H9 (cell line): ENCODE data around the gene SPAG6. TPM values are rescaled to one million over a fixed set of nuclear protein-coding genes. Genes with fewer than 3 reads are reported as not detected.

Experiments used
- DNase-seq: peaks from one replicate; pipeline ENCODE4 v3.0.0-alpha.2; 2017
- H2AFZ ChIP-seq: one replicate; pipeline ENCODE4 v1.6.1; 2013; ENCODE audit warnings: mild to moderate bottlenecking, low read length, control low read depth, moderate library complexity
- H2AK5ac ChIP-seq: 2 replicates; pipeline ENCODE4 v1.6.1; 2013; ENCODE audit warnings: low read length, control low read depth, mixed read lengths; ENCODE audit not compliant: insufficient read length
- H2BK120ac ChIP-seq: one replicate; pipeline ENCODE4 v1.6.1; 2013; ENCODE audit warnings: low read depth, mild to moderate bottlenecking, low read length, control low read depth, inconsistent platforms; ENCODE audit not compliant: poor library complexity, severe bottlenecking
- H2BK12ac ChIP-seq: 2 replicates; pipeline ENCODE4 v1.6.1; 2013; ENCODE audit warnings: low read length, control low read depth, mixed read lengths, low read depth; ENCODE audit not compliant: insufficient read length
- H2BK15ac ChIP-seq: 2 replicates; pipeline ENCODE4 v1.6.1; 2013; ENCODE audit warnings: low read depth, low read length, control low read depth
- H2BK20ac ChIP-seq: one replicate; pipeline ENCODE4 v1.6.1; 2013; ENCODE audit warnings: low read depth, mild to moderate bottlenecking, low read length, control low read depth, inconsistent platforms; ENCODE audit not compliant: poor library complexity, severe bottlenecking
- H2BK5ac ChIP-seq: 2 replicates; pipeline ENCODE4 v1.6.1; 2013; ENCODE audit warnings: low read length, control low read depth, mixed read lengths; ENCODE audit not compliant: insufficient read length
- H3K14ac ChIP-seq: 2 replicates; pipeline ENCODE4 v1.6.1; 2013; ENCODE audit warnings: low read length, control low read depth; ENCODE audit not compliant: insufficient read depth
- H3K18ac ChIP-seq: 2 replicates; pipeline ENCODE4 v1.6.1; 2013; ENCODE audit warnings: low read depth, mild to moderate bottlenecking, mixed read lengths, low read length, control low read depth; ENCODE audit not compliant: insufficient read length
- H3K23ac ChIP-seq: 2 replicates; pipeline ENCODE4 v1.6.1; 2013; ENCODE audit warnings: low read length, control low read depth, mixed read lengths, low read depth; ENCODE audit not compliant: insufficient read length
- H3K23me2 ChIP-seq: 2 replicates; pipeline ENCODE4 v1.6.1; 2013; ENCODE audit warnings: low read depth, mild to moderate bottlenecking, mixed read lengths, low read length, control low read depth; ENCODE audit not compliant: insufficient read length, poor library complexity, severe bottlenecking
- H3K27ac ChIP-seq: 2 replicates; pipeline ENCODE4 v1.5.1; 2013; ENCODE audit warnings: low read length, control low read depth, mixed read lengths, low read depth; ENCODE audit not compliant: insufficient read length
- H3K27me3 ChIP-seq: 2 replicates; pipeline ENCODE4 v1.6.1; 2013; ENCODE audit warnings: low read length, control low read depth, inconsistent platforms; ENCODE audit not compliant: insufficient read depth
- H3K4ac ChIP-seq: 2 replicates; pipeline ENCODE4 v1.6.1; 2013; ENCODE audit warnings: low read depth, mild to moderate bottlenecking, control low read depth, inconsistent platforms, low read length, moderate library complexity
- H3K4me1 ChIP-seq: 2 replicates; pipeline ENCODE4 v1.6.1; 2013; ENCODE audit warnings: low read length, control low read depth, inconsistent platforms; ENCODE audit not compliant: insufficient read depth
- H3K4me2 ChIP-seq: 2 replicates; pipeline ENCODE4 v1.6.1; 2013; ENCODE audit warnings: low read length, control low read depth, mixed read lengths; ENCODE audit not compliant: insufficient read length, insufficient read depth
- H3K56ac ChIP-seq: 2 replicates; pipeline ENCODE4 v1.6.1; 2013; ENCODE audit warnings: low read depth, mild to moderate bottlenecking, mixed read lengths, low read length, control low read depth; ENCODE audit not compliant: insufficient read length
- H3K79me1 ChIP-seq: 2 replicates; pipeline ENCODE4 v1.6.1; 2013; ENCODE audit warnings: low read depth, mild to moderate bottlenecking, moderate library complexity, low read length, control low read depth, inconsistent platforms; ENCODE audit not compliant: insufficient read depth, poor library complexity, severe bottlenecking
- H3K79me2 ChIP-seq: 2 replicates; pipeline ENCODE4 v1.6.1; 2013; ENCODE audit warnings: low read length, control low read depth, inconsistent platforms; ENCODE audit not compliant: insufficient read depth
- H3K9ac ChIP-seq: 2 replicates; pipeline ENCODE4 v1.6.1; 2013; ENCODE audit warnings: low read length, control low read depth, mixed read lengths; ENCODE audit not compliant: insufficient read length; ENCODE audit errors: extremely low read depth
- H3K9me3 ChIP-seq: one replicate; pipeline ENCODE4 v1.6.1; 2013; ENCODE audit warnings: low read depth, low read length, inconsistent platforms; ENCODE audit not compliant: control insufficient read depth
- H3T11ph ChIP-seq: one replicate; pipeline ENCODE4 v1.6.1; 2013; ENCODE audit warnings: mild to moderate bottlenecking, low read length, control low read depth, inconsistent platforms
- H4K20me1 ChIP-seq: one replicate; pipeline ENCODE4 v1.6.1; 2013; ENCODE audit not compliant: control insufficient read depth, insufficient read length, insufficient read depth
- H4K5ac ChIP-seq: 2 replicates; pipeline ENCODE4 v1.6.1; 2013; ENCODE audit warnings: low read depth, mild to moderate bottlenecking, mixed read lengths, low read length, control low read depth; ENCODE audit not compliant: insufficient read length
- H4K8ac ChIP-seq: replicated peaks from 2 replicates; pipeline ENCODE4 v1.6.1; 2013; ENCODE audit warnings: low read length, control low read depth, mixed read lengths, low read depth; ENCODE audit not compliant: insufficient read length
- H4K91ac ChIP-seq: 2 replicates; pipeline ENCODE4 v1.6.1; 2013; ENCODE audit warnings: low read depth, mild to moderate bottlenecking, moderate library complexity, mixed read lengths, low read length, control low read depth; ENCODE audit not compliant: insufficient read length
- H3K27ac Mint-ChIP-seq, 3 experiments: 2 replicates in 2 of 3; 3 replicates in 1 of 3; pipeline ENCODE4 v1.8.0; 2020 to 2021; ENCODE audit warnings: mixed read lengths in 3 of 3, mild to moderate bottlenecking in 1 of 3, moderate library complexity in 1 of 3
- H3K27me3 Mint-ChIP-seq: 2 replicates; pipeline ENCODE4 v1.8.0; 2021; ENCODE audit warnings: low read depth, mild to moderate bottlenecking, moderate library complexity, mixed read lengths
- H3K36me3 Mint-ChIP-seq, 3 experiments: 2 replicates in 2 of 3; 3 replicates in 1 of 3; pipeline ENCODE4 v1.8.0; 2020 to 2021; ENCODE audit warnings: low read depth in 3 of 3, mixed read lengths in 3 of 3; ENCODE audit not compliant: insufficient read depth in 1 of 3
- H3K4me1 Mint-ChIP-seq, 2 experiments: 2 replicates each; pipeline ENCODE4 v1.8.0; 2020; ENCODE audit warnings: mixed read lengths in 2 of 2
- H3K4me3 Mint-ChIP-seq, 2 experiments: 2 replicates in 1 of 2; 3 replicates in 1 of 2; pipeline ENCODE4 v1.8.0; 2020 to 2021; ENCODE audit warnings: mild to moderate bottlenecking in 2 of 2, mixed read lengths in 2 of 2, moderate library complexity in 1 of 2
- H3K9me3 Mint-ChIP-seq, 2 experiments: 2 replicates in 1 of 2; 3 replicates in 1 of 2; pipeline ENCODE4 v1.8.0; 2020; ENCODE audit warnings: mild to moderate bottlenecking in 2 of 2, mixed read lengths in 2 of 2, moderate library complexity in 1 of 2
- CTCF ChIP-seq: fragments of 200-600 bp; sonication (generic); conservative IDR thresholded peaks from 3 replicates; pipeline ENCODE4 v1.8.0; 2021; ENCODE audit warnings: antibody characterized with exemption, mild to moderate bottlenecking
- total RNA-seq: library from RNA; stranded (reverse); gene quantifications from 2 replicates; pipeline ENCODE4 v1.2.1, GENCODE V29; 2021

SPAG6 gene
- total RNA-seq, 1 experiment from 2014 or later = 0.24 TPM

GRCh38 chr10:22366435-22366703 lies 21.1 kb downstream of the SPAG6 start:
- Histone ChIP-seq H3K4me2 (no peak overlapping the region), H4K8ac (no peak overlapping the region), H2BK12ac (no peak overlapping the region), H3K79me1 (no peaks in the 10 kb centered on the region), H4K91ac (no peak overlapping the region), H3K56ac (no peak overlapping the region), H2BK20ac (no peak overlapping the region), H3K4ac (no peak overlapping the region), H3K23me2 (no peaks in the 10 kb centered on the region), H3K79me2 (no peaks in the 10 kb centered on the region), H2BK5ac (no peak overlapping the region), H2BK15ac (no peak overlapping the region), H3K4me1 (no peaks in the 10 kb centered on the region), H3T11ph (no peak overlapping the region), H3K23ac (no peak overlapping the region), H4K20me1 (no peaks in the 10 kb centered on the region), H3K14ac (no peak overlapping the region), H4K5ac (no peak overlapping the region), H3K27ac (no peak overlapping the region), H2AFZ (no peak overlapping the region), H3K27me3 (no peaks in the 10 kb centered on the region), H2AK5ac (no peak overlapping the region), H2BK120ac (no peak overlapping the region), H3K9ac (no peak overlapping the region), H3K9me3 (no peaks in the 10 kb centered on the region), H3K18ac (no peak overlapping the region)
- H3K4me3 Mint-ChIP-seq = no peak overlapping the region
- H3K27ac Mint-ChIP-seq = no peak overlapping the region
- H3K4me1 Mint-ChIP-seq = no peaks in the 10 kb centered on the region
- TF ChIP-seq CTCF = no peak
- no peaks in the 10 kb centered on the region; the same call in 1 of the 2 replicates for H3K27me3 Mint-ChIP-seq
- H3K36me3 Mint-ChIP-seq = no peaks in the 10 kb centered on the region
- DNase-seq = no peak
- H3K9me3 Mint-ChIP-seq = no peaks in the 10 kb centered on the region
